PC-3 (cell line): ENCODE measurements around the gene ADD3.

ENCODE experiments used
- EZH2 ChIP-seq: fragments of 300-600 bp; sonication (generic); IDR thresholded peaks from one replicate; pipeline ENCODE4 v1.6.1; 2017; ENCODE audit warnings: antibody characterized with exemption, mild to moderate bottlenecking, low read length; ENCODE audit not compliant: unreplicated experiment
- TF ChIP-seq, protein P1 (sequence below): fragments of 300-600 bp; sonication (generic); conservative IDR thresholded peaks from 2 replicates; pipeline ENCODE4 v1.5.1; 2017; ENCODE audit warnings: antibody characterized with exemption, low read depth, mild to moderate bottlenecking, low read length

DNA sequence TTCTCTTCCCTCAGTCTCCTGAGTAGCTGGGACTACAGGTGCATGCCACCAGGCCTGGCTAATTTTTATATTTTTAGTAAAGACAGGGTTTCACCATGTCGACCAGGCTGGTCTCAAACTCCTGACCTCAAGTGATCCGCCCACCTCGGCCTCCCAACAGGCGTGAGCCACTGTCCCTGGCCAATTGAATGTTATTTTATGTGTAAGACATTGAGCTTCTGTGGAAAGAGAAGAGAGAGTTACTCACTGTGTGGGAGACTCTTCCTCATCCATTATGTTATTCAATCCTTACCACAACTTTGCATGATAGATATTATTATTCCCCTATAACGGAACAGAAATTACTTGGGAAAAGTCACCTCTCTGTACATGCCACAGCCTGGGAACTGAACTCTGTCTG is 167.0 kb downstream of the ADD3 start:
- TF ChIP-seq, protein P1, sequence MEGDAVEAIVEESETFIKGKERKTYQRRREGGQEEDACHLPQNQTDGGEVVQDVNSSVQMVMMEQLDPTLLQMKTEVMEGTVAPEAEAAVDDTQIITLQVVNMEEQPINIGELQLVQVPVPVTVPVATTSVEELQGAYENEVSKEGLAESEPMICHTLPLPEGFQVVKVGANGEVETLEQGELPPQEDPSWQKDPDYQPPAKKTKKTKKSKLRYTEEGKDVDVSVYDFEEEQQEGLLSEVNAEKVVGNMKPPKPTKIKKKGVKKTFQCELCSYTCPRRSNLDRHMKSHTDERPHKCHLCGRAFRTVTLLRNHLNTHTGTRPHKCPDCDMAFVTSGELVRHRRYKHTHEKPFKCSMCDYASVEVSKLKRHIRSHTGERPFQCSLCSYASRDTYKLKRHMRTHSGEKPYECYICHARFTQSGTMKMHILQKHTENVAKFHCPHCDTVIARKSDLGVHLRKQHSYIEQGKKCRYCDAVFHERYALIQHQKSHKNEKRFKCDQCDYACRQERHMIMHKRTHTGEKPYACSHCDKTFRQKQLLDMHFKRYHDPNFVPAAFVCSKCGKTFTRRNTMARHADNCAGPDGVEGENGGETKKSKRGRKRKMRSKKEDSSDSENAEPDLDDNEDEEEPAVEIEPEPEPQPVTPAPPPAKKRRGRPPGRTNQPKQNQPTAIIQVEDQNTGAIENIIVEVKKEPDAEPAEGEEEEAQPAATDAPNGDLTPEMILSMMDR, result no peak
- TF ChIP-seq EZH2, result no peak
